ENCODE data around the gene KIAA1328.
"Not testable (repeated sequence)": the region's sequence is repeated elsewhere in the genome, so short reads cannot be mapped to it uniquely, and the experiment has no call there.

Gene KIAA1328

DNA sequence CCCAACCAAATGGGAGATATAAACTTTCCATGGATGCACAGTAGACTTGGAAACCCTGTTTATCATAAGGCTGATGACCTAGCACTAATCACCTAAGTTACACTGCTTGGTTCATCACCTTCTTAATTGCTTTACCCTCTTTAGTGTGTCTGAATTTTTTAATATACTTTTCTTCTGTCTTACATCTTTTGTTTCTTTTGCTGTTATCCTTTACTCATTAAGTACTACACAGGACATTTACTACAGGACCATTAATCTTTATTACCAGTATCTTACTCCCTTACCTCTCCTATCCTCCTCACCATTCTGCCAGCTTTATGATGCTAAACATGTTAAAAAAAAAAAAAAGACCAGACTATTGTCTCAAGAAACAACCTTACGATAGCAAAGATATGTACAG lies 333.6 kb downstream of the KIAA1328 start:
- no peak for DNase-seq

DNA sequence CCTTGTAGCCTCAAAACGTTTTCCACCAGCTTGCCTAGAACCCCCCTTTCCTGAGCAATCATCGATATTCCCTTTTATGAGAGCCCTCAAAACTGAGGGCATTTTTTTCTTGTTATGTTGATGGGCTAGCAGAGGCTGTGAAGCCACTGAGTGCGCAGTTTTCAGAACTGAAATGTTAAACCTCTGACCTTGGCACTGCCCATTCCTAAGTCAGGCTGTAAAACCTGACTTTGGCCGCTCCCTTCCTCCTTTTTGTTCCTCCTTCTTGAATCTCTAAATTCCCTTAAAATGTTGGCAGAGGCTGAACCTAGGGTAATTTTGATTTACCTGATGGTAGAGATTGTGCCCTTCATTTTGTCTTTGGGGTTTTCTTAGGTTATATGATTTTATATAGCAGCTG lies 334.2 kb downstream of the KIAA1328 start:
- DNase-seq = no peak

DNA sequence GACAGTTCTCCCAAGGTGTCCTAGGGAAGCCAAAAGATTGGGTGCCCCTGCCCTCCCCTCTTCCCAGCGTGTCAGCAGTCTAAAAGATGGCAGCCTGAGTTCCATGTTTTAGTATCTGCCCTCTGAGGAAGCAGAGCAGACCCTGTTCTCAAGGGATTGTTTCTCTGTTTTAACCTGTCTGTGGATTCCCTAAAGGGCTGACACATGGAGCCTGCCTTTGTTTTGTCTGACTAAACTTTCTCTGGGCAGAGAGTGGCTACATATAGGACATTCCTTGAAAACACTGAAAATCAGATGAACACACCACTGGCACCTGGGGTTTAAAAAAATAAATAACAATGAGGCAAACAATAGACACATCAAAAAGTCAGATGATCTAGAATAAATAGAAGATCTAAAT lies 337.6 kb downstream of the KIAA1328 start:
- no peak for DNase-seq

DNA sequence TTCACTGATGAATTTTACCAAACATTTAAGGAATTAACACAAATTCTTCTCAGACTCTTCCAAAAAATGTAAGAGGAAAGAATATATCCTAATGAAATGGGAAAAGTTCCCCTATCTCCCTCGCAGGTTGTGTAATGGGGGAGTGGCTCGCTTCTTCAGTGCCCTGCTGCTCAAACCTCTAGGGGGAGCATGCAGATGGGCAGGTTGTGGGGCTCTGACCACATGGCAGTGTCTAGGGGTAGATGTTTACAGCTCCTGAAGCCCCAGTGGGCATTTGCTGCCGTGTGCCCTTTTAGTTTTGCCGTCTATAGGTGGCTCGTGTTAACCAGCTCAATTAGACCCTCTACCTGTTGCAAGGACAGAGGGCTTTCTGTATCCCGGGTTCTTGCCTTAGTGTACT lies 338.0 kb downstream of the KIAA1328 start:
- DNase-seq = not testable (repeated sequence)

DNA sequence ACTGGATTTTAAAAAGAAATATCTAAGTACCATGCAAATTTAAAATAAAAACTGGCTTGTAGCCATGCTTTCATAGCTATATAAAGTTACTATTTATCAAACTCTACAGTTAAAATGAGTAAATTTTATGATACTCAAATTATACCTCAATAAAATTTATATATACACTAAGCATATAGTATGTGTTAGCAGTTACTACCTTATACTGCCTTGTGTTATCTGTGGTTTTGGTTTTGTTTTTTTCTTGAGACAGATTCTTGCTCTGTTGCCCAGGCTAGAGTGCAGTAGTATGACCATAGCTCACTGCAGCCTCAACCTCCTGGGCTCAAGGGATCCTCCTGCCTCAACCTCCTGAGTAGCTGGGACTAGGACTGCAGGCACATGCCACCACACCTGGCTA lies 342.1 kb downstream of the KIAA1328 start:
- no peak for DNase-seq

DNA sequence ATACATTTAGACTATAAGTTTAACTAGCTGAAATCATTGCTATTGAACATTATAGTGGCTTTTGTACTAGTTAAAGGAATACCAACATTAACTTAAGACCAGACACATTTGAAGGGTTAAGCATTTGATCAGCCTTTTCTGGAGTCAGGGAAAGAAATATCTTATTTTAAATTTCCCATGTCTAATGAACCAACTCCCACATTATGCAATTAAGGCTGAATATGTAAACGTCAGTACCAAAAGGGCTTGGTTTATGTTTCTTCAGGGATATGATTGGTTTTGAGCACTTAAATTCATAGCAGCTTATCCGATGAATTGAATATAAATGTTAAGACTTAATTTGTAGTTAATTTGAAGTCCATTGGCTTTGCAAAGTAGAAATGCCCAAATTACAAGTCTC lies 344.5 kb downstream of the KIAA1328 start:
- DNase-seq = no peak

DNA sequence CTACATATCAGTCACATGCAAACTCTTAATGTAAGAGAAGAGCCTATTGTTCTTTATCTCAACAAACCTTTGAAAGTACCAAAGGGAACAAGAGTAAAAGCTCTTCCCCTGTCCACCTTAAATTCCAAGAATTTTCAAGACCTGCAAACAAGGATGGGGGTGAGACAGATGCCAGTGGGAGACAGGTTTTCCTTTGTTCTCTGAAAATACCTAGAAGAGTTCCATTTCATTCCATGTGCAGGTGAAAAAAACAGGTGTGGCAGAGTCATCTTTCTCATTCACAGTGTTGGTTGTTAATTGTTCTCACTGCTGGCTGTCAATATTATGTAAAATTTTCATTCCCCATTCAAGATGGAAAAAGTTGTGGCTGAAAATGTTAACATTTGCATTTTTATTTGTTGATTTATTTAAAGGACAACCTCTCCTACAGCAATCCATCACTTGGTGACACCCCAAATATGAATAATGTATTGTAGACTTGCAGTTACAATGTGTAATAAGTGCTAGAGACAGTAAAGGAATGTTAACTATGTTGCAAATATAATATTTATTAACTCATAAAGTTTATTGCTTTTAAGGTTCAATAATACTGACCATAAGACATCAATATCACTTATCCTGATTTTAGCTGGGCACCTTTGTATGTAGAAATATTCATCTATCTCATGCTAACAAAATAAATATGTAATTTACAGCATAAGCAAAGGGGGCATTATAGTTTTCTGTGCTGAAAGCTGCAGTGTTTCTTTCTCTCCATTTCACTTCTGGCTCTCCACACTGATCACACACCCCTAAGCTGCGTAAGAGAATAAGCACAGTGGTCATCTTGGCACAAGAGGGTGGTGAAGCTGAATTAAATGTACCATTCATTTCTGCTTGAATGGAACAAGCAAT lies 347.0 kb downstream of the KIAA1328 start:
- DNase-seq = no peak

DNA sequence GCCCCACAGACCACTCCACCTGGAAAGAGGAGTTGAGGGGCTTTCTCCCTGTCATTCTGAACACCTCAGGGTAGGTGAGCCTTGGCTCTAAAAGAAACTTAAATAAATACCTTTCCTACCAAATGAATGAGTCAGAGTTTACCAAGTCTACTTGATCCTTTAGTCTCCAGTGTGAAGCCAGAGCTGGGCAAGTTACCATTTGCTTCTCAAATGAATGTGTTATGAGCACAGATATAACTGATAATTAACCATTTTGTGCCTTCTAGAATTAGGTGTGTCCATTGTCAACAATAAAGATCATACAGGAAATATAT lies 347.7 kb downstream of the KIAA1328 start:
- DNase-seq = no peak

DNA sequence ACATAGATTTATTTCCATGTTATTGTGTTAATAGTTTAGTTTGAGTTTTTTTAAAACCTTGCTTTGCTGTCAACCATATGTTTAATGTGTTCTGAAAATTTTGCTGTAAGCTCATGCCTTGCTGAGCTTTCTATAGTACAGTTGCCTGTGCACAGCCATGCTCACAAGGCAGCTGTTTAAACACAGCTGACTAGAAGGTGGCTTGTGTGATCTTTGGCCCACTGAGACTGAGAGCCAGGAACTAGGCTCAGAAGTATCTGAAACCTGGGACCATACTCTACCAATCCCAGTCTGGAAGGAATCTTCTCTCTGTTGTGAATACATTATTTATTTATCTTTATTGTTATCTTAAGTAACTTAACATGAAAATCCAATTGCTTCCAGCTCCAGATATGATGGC lies 350.5 kb downstream of the KIAA1328 start:
- no peak for DNase-seq

DNA sequence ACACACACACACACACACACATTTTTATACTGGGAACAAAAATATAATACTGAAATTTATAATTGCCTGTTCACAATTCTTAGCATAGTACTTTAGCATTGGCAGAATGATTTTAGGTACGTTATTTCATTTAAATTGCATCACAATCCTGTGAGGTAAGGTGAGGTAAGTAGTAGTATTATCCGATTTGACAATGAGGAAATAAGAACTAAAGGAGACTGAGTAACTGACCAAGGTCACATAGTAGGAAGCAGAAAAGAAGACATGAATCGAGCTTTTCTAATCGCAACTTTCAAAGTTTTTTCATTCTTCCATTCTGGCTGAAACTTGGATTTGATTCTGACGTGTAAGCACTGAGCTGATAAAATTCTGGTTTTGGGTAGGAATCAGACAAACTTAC lies 351.2 kb downstream of the KIAA1328 start:
- DNase-seq = no peak

DNA sequence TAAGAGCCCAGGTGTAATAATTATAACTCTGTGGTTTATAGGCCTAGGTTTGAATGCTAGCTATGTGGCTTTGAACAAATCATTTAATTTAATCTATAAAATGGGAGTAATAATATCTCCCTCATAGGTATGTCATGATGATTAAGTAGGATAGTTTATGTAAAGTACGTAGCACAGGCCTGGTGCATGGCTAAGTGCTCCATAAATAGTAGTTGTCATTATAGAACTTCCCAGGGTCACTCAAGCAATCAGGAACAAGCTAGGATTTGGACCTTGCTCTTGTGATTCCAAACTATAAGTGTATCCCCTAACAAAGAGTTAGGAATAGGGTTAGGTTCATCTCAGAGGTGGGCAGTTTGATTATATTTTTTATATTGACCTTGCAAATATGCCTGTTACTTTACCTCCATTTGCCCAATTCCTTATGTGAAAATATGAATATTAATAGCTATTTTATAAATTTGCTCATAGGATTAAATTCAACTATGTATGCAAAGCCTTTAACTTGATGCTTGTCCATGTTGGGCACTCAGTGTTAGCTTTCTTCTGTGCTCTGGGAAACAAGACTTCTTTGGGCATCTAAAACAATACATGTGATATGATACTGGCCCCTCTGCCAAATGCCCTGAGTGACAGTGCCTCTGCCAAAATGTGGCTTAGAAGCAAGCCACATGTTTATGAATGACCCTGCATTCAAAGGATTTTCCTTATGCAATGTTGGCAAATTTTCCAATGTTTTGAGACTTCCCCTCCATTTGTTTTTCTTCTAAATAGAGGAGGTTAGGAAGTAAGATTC lies 353.6 kb downstream of the KIAA1328 start:
- DNase-seq = no peak

DNA sequence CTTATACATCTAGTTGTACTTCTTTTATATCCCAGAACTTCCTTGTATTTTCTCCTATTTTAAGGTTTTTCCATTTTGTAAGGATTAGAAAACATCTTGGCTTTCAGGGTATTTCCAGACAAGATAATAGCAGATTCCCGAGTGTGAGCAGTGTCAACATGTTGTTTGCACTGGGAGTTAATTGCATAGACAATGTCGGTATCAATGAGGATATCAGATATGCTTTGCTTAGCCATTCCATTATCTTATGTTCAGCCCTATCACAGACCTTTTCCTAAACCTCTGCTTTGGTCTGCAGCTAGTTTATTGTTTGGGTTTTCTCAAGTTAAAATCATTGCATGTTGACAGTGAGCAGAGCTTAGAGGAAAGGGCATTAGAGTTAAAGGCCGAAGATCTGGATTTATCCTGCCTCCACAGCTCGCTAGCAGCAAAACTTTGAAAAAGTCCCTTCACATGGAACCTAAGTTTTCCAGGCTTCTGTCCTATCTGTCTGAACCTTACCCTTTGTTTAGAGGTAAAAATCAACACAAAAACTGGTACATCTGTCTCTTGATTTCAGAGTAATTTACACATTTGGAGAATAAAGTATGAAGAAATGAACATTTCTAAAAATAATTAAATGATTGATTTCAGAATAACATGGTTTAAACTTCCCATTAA lies 355.4 kb downstream of the KIAA1328 start:
- DNase-seq = no peak

DNA sequence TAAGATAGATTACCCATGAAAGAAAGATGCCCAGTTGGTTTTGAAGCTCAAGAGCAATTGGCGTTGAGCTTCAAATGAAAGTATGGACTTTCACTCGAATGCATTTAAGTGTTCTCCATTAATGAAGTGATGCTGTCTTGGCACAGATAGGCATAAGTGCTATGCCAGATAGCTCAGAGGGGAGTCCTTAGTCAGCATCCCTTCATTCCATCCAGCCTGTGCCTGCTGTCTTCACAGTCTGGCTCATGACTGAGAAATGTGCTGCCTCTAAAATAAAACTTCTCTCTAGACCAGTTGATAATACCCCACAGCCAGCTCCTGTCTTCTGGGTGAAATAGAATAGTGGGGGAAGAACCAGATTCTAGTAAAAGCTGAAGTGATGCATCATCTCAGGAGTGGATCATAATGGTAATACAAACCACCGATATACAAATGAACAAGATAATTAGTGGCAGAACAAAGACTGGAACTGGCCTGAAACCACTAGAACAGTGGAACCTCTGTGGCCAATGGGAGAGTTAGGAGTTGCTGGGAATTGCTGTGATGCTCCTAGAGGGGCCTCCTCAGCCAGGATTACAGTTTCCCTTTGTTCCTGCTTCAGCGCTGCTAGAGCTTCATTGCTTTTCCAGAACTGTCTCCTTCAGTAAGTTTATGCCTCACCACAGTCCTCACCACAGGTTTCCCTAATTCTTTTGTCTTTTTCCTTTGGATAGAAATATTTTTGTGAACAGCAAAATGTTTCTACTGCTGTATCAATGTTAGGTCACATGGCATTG lies 359.3 kb downstream of the KIAA1328 start:
- DNase-seq = no peak

DNA sequence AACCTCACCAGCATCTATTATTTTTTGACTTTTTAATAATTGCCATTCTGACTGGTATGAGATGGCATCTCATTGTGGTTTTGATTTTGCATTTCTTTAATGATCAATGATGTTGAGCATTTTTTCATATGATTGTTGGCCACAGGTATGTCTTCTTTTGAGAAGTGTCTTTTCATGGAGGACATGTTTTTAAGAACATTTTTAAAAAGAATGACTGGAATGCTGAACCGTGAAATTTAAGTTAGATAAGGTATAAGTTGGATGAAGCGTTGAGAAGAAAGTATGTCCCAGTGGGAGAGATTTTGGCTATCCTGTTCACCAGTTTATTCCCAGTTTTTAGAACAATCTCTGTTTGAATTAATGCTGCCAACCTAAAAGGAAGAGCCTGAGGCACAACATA lies 370.8 kb downstream of the KIAA1328 start:
- no peak for DNase-seq

DNA sequence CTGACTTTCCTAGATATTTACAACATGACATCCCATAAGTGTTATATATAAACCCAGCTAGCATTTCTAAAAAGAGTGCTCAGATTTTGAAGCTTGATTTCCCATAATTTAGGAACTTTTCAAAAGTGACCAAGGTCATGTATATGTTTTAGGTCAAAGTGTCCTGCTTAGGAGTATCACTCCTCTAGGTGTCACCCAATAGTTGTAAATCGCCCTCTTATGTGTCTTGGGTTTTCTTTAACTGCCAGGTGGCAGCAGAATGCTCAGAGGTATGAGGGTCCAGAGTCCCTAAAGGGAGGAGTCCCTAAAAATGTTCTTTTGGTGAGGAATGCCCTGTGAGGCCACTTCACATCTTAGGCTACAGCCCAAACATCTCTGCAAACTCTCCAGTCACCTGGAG lies 378.4 kb downstream of the KIAA1328 start:
- DNase-seq = no peak

DNA sequence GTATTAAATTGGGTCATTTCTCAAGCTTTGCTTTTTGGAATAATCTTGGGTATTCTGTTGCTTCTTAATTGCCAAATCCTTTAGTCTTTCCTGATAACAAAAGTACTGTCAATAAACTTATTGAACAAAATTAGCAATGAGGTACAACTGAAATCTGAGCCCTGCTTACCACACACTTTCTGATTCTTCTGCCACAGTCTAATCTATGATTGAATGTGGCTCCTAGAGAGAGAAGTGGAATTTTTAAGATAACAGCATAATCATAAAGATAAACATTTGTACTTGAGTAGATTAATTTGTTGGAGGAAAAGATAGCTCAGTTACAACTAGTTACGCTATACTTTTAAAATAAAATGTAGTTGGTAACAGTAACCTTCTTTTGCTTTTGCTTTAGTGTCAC lies 381.9 kb downstream of the KIAA1328 start:
- DNase-seq = no peak

DNA sequence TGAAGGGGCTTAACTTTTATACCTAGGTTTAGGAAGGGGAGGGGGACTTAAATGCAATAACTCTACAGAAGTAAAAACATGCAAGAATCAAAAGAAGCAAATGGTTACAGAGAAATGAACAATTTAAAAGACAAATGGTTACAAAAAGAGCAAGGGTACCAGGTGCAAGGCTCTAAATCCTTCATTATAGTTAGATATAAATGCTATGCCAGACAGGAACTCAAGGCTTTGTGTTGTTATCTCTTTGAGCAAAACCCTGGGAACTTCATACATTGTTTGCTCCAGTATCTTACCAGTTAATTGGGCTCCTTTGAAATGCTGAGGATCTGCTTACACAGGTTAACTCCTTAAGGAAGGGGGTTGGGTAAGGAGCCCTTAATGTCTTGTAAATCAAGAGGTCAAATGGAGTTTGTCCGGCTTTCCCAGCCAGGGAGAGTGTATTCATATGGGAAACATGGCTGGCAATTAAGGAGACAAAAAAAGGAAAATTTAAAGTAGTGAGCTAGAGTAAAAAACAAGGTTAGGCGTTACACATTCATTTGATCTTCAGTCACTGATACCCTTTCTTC lies 389.2 kb downstream of the KIAA1328 start:
- no peak for DNase-seq

DNA sequence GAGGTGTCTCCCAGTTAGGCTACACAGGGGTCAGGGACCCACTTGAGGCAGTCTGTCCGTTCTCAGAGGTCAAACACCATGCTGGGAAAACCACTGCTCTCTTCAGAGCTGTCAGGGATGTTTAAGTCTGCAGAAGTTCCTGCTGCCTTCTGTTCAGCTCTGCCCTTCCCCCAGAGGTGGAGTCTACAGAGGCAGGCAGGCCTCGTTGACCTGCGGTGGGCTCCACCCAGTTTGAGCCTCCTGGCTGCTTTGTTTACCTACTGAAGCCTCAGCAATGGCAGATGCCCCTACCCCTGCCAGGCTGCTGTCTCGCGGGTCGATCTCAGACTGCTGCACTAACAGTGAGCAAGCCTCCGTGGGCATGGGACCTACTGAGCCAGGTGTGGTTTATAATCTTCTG lies 390.3 kb downstream of the KIAA1328 start:
- no peak for DNase-seq

DNA sequence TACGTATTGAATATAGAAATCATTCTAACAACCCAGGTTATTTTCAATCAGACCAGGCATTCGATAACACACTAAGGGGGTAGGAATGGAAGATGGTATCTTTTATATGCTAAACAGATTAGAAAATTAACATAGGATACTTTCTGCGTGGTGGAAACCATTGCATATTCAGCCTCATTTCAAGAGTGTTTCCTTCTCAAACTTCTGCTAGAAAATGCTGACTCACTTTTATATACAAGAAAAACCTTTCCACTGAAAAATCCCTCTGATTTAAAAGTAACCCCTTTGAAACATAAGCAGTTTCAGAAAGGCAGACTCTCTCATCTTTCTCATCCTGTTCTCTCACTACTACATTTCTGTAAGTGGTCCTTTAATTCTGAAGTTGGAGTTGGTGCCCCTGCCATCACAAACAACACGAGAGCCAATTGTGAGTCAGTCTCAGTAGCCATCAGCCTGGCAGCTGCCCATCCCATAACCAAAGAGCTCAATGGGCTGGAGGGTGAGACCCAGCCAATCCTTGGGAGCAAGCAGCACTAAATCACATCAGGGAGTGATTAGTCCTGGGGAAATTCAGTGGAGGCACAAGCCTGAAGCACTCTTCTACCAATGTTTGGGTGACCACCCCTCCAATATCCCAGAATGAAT lies 393.5 kb downstream of the KIAA1328 start:
- DNase-seq = no peak

DNA sequence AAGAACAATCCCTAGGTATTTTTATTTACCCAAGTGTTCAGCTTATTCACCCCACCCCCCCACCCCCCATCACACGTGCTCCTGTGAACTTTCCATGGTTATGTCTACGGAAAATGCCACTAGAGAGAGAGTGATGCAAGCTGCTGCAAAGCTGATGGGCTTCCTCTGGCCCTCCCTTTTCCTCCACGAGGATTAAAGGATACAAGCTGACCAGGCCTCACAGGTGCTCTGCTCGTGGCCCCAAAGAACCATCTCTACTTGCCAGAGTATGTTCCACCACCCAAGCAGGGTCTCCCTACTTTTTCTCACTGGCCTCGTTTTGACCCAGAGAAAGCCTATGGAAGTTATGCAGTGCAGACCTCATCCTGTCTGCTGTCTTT lies 394.1 kb downstream of the KIAA1328 start:
- DNase-seq = no peak

DNA sequence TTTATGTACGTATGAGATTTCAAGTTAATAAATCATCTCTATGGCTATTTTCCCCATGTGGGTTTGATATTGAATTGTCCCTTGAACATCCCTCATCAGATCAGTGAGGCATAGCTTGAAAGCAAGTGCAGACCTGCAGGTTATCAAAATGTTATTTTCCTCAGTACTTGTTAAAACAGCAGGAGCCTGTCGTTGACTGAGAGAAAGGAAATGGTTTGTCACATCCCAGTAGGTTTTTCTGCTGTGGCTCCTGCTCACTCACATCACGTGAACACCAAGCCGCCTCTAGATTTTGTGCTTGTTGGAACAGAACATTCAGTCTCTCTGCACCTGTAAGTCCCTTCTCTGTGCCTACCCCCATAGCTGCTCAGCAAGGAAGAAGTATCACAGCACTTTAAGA lies 396.4 kb downstream of the KIAA1328 start:
- DNase-seq = no peak

DNA sequence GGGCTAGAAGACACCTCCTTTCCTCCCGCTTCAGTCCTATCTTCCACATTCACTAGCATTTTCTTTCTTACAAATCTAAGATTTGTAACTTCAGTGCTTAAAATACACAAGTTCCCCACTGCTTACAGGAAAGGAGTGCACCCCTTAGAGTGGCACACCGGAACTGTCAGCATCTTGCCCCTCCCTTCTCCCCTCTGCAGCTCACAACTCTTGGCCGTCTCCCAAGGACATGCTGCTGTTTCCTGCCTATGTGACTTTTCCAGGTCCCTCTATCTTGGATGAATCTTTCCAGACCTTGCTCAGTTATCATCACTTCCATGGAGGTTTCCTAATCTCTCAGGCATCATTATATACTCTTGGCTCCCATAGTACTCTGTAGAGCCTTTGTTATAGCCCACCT lies 401.8 kb downstream of the KIAA1328 start:
- DNase-seq = no peak
